GM21786 (cell line): ENCODE results near the gene RASGEF1C.
"Not testable (repeated sequence)": the region's sequence is repeated elsewhere in the genome, so short reads cannot be mapped to it uniquely, and the experiment has no call there.

Source experiments
- ATAC-seq: cut with Tn5 transposase; IDR thresholded peaks from one replicate; pipeline ENCODE4 v1.9.1; 2021; ENCODE audit not compliant: unreplicated experiment

RASGEF1C gene

GRCh38 chr5:180137401-180138213, 71.4 kb downstream of the RASGEF1C start:
- ATAC-seq = no peak

GRCh38 chr5:180136630-180137381, 72.2 kb downstream of the RASGEF1C start:
- no peak for ATAC-seq

GRCh38 chr5:180135967-180136629, 72.9 kb downstream of the RASGEF1C start:
- no peak for ATAC-seq

- ATAC-seq = no peak
Observed at GRCh38 chr5:180135128-180135955, 73.7 kb downstream of the RASGEF1C start.

GRCh38 chr5:180133971-180134508, 75.0 kb downstream of the RASGEF1C start:
- ATAC-seq = no peak

- no peak for ATAC-seq
Observed at GRCh38 chr5:180133551-180133950, 75.5 kb downstream of the RASGEF1C start.

GRCh38 chr5:180133060-180133459, 76.0 kb downstream of the RASGEF1C start:
- no peak for ATAC-seq

GRCh38 chr5:180130876-180131740, 77.9 kb downstream of the RASGEF1C start:
- no peak for ATAC-seq

- ATAC-seq = no peak
Observed at GRCh38 chr5:180130291-180130869, 78.6 kb downstream of the RASGEF1C start.

GRCh38 chr5:180129291-180130190, 79.5 kb downstream of the RASGEF1C start:
- no peak for ATAC-seq

- no peak for ATAC-seq
Observed at GRCh38 chr5:180128671-180129261, 80.2 kb downstream of the RASGEF1C start.

- no peak for ATAC-seq
Observed at GRCh38 chr5:180127682-180128670, 81.0 kb downstream of the RASGEF1C start.

- ATAC-seq = no peak
Observed at GRCh38 chr5:180126716-180127681, 82.0 kb downstream of the RASGEF1C start.

- not testable (repeated sequence) for ATAC-seq
Observed at GRCh38 chr5:180126156-180126555, 82.9 kb downstream of the RASGEF1C start.

- not testable (repeated sequence) for ATAC-seq
Observed at GRCh38 chr5:180124662-180125061, 84.3 kb downstream of the RASGEF1C start.
